SU-DHL-6 (cell line): Measurements from ENCODE around the gene BAIAP3.
A peak's percentile ranks its signal among the peaks of the same experiment; 100 is the strongest.

Experiments
- H2AFZ ChIP-seq: fragments of 200-600 bp; sonication (generic); 2 replicates; pipeline ENCODE4 v1.6.1; 2014; ENCODE audit warnings: low read depth, mild to moderate bottlenecking, moderate library complexity, mixed read lengths, antibody characterized with exemption, low read length; ENCODE audit not compliant: severe bottlenecking
- H3F3A ChIP-seq: fragments of 200-600 bp; shearing (Covaris generic); 2 replicates; pipeline ENCODE4 v1.6.0; 2016; ENCODE audit warnings: antibody characterized with exemption, mild to moderate bottlenecking; ENCODE audit not compliant: insufficient read depth
- H3K27ac ChIP-seq: fragments of 200-600 bp; sonication (generic); 2 replicates; pipeline ENCODE4 v1.5.1; 2016; ENCODE audit warnings: low read depth, mild to moderate bottlenecking, low read length, moderate library complexity, mixed read lengths
- H3K27me3 ChIP-seq: fragments of 200-600 bp; sonication (generic), shearing (Covaris generic); 2 replicates; pipeline ENCODE4 v1.6.0; 2014; ENCODE audit warnings: mild to moderate bottlenecking, low read length
- H3K36me3 ChIP-seq: fragments of 200-600 bp; sonication (generic); 2 replicates; pipeline ENCODE4 v1.6.1; 2014; ENCODE audit warnings: mild to moderate bottlenecking, low read length, mixed read lengths
- H3K4me2 ChIP-seq: fragments of 300-600, 200-600 bp; shearing (Covaris generic), sonication (generic); 2 replicates; pipeline ENCODE4 v1.6.0; 2014; ENCODE audit warnings: low read length, low read depth, mild to moderate bottlenecking; ENCODE audit not compliant: poor library complexity, severe bottlenecking
- H3K4me3 ChIP-seq: fragments of 200-600 bp; sonication (generic); 2 replicates; pipeline ENCODE4 v1.5.1; 2014; ENCODE audit warnings: antibody characterized with exemption, low read length, mild to moderate bottlenecking, mixed read lengths; ENCODE audit not compliant: insufficient read depth, poor library complexity, severe bottlenecking
- H3K79me2 ChIP-seq: fragments of 200-600 bp; sonication (generic); 2 replicates; pipeline ENCODE4 v1.6.1; 2014; ENCODE audit warnings: mild to moderate bottlenecking, low read length, moderate library complexity; ENCODE audit not compliant: insufficient read depth
- H3K9ac ChIP-seq: fragments of 200-600 bp; sonication (generic); 2 replicates; pipeline ENCODE4 v1.7.0; 2014; ENCODE audit warnings: mild to moderate bottlenecking, low read length
- H3K9me2 ChIP-seq: fragments of 200-600 bp; sonication (generic); replicated peaks from 2 replicates; pipeline ENCODE4 v1.6.1; 2014; ENCODE audit warnings: low read length; ENCODE audit not compliant: insufficient read depth
- H3K9me3 ChIP-seq: fragments of 200-600 bp; sonication (generic); 2 replicates; pipeline ENCODE4 v1.6.1; 2014; ENCODE audit warnings: low read length, mixed read lengths; ENCODE audit not compliant: insufficient read depth
- H4K20me1 ChIP-seq: fragments of 200-600 bp; sonication (generic); 2 replicates; pipeline ENCODE4 v1.6.1; 2014; ENCODE audit warnings: low read depth, mild to moderate bottlenecking, antibody characterized with exemption, low read length, moderate library complexity, mixed read lengths
- CTCF ChIP-seq: fragments of 200-600 bp; sonication (generic); IDR thresholded peaks from one replicate; pipeline ENCODE4 v1.5.1; 2017; ENCODE audit warnings: antibody characterized with exemption, mild to moderate bottlenecking, low read length, moderate library complexity; ENCODE audit not compliant: insufficient read depth, poor library complexity, severe bottlenecking
- EZH2phosphoT487 ChIP-seq: fragments of 200-600 bp; sonication (generic), shearing (Covaris generic); conservative IDR thresholded peaks from 2 replicates; pipeline ENCODE4 v1.6.1; 2018; ENCODE audit warnings: mild to moderate bottlenecking, antibody characterized with exemption, low read length, moderate library complexity, mixed read lengths

Gene BAIAP3

GRCh38 chr16:1351582-1352362 lies 18.3 kb downstream of the BAIAP3 start, which contains the start of the genes GNPTG and TSR3:
GNPTG (plus strand) TSS chr16:1351931; CDS start chr16:1351966, 35 bp downstream.
TSR3 (minus strand) TSS chr16:1351878; CDS start chr16:1351804, 74 bp downstream.
- Histone ChIP-seq H3K9me2 (no peaks in the 10 kb centered on the region), H4K20me1 (no peaks in the 10 kb centered on the region), H3K79me2 (peaks cover 42% of the 10 kb centered on the region), H3K27me3 (no peaks in the 10 kb centered on the region), H3K4me2 (peak within 1 kb of the TSS; percentile 89), H2AFZ (peak within 1 kb of the TSS; percentile 76), H3F3A (no peaks in the 10 kb centered on the region), H3K36me3 (no peaks in the 10 kb centered on the region), H3K27ac (no peak within 1 kb of the TSS), H3K4me3 (peak within 1 kb of the TSS; percentile 70), H3K9me3 (no peaks in the 10 kb centered on the region), H3K9ac (peak within 1 kb of the TSS; percentile 77)
- TF ChIP-seq EZH2phosphoT487 = no peak
- TF ChIP-seq CTCF = no peak

- Histone ChIP-seq H3K9me3 (no peaks in the 10 kb centered on the region), H4K20me1 (no peaks in the 10 kb centered on the region), H3F3A (0 out of 2 replicates have a peak, but pooled peaks cover 4% of the 10 kb centered on the region), H3K4me2 (no peak overlapping the region), H3K27ac (no peak overlapping the region), H3K36me3 (no peaks in the 10 kb centered on the region), H3K4me3 (no peak overlapping the region), H3K9me2 (no peaks in the 10 kb centered on the region), H3K27me3 (no peaks in the 10 kb centered on the region), H3K79me2 (peaks cover 42% of the 10 kb centered on the region), H2AFZ (no peak overlapping the region), H3K9ac (no peak overlapping the region)
- TF ChIP-seq CTCF (no peak), EZH2phosphoT487 (no peak)
These were observed 21.5 kb downstream of the BAIAP3 start for GRCh38 chr16:1354815-1355540.

GRCh38 chr16:1355591-1355990 lies 22.1 kb downstream of the BAIAP3 start:
- TF ChIP-seq CTCF (no peak), EZH2phosphoT487 (no peak)
- H3K4me2 ChIP-seq = no peak overlapping the region
- H4K20me1 ChIP-seq = no peaks in the 10 kb centered on the region
- H3K9me3 ChIP-seq = no peaks in the 10 kb centered on the region
- 0 out of 2 replicates have a peak, but pooled peaks cover 4% of the 10 kb centered on the region for H3F3A ChIP-seq
- no peak overlapping the region for H3K9ac ChIP-seq
- no peaks in the 10 kb centered on the region for H3K36me3 ChIP-seq
- no peak overlapping the region for H3K4me3 ChIP-seq
- peaks cover 42% of the 10 kb centered on the region for H3K79me2 ChIP-seq
- no peak overlapping the region for H2AFZ ChIP-seq
- H3K9me2 ChIP-seq = no peaks in the 10 kb centered on the region
- H3K27ac ChIP-seq = no peak overlapping the region
- H3K27me3 ChIP-seq = no peaks in the 10 kb centered on the region
